GM12875 (cell line): ENCODE results near the gene ADGRL3.

Experiments used
- H3K4me3 ChIP-seq: one replicate; pipeline ENCODE4 v1.5.1; 2011; ENCODE audit warnings: low read depth, low read length, control low read depth
- CTCF ChIP-seq: IDR thresholded peaks from 2 replicates; pipeline ENCODE4 v1.5.1; 2011; ENCODE audit warnings: low read depth, mild to moderate bottlenecking, control low read depth, inconsistent platforms, low read length, moderate library complexity, borderline replicate concordance; ENCODE audit not compliant: insufficient read depth

Gene ADGRL3

GRCh38 chr4:61889117-61889516 is 689.0 kb downstream of the ADGRL3 start:
- no peak for TF ChIP-seq CTCF
- H3K4me3 ChIP-seq = no peak overlapping the region

DNA sequence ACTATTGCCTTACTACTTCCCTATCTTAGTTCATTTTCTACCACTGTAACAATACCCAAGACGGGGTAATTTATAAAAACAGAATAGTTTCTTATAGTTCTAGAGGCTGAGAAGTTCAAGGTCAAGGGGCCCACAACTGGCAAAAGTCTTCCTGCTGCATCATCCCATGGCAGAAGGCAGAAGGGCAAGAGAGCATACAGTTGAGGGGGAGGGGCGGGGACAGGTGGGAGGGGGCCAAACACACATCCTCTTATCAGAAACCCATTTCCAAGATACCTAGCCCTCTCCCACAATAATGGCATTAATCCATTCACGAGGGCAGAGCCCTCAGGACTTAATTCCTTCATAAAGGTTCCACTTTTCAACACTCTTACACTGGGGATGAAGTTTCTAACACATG is 690.2 kb downstream of the ADGRL3 start:
- no peak for TF ChIP-seq CTCF
- no peak overlapping the region for H3K4me3 ChIP-seq

- no peak for TF ChIP-seq CTCF
- no peak overlapping the region for H3K4me3 ChIP-seq
These were observed 691.8 kb downstream of the ADGRL3 start for GRCh38 chr4:61891953-61892352.

DNA sequence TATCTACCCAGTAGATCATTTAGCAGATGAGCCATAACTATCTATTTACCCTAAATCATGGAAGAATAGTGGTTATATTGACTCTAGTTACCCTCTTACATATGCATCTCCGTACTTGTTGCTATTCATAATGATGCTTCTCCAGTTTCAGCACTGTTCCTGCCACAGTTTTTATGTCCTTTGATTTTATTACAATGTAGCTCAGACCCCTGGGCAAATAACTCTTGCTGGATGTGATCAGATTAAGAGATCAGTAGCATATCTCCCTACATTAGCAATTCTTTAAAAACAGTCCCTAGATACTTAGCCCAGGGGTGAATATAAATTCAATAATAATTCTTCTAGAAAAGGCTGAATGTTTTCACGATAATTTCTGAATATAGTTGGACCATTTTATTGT is 696.5 kb downstream of the ADGRL3 start:
- no peak for TF ChIP-seq CTCF
- no peak overlapping the region for H3K4me3 ChIP-seq

DNA sequence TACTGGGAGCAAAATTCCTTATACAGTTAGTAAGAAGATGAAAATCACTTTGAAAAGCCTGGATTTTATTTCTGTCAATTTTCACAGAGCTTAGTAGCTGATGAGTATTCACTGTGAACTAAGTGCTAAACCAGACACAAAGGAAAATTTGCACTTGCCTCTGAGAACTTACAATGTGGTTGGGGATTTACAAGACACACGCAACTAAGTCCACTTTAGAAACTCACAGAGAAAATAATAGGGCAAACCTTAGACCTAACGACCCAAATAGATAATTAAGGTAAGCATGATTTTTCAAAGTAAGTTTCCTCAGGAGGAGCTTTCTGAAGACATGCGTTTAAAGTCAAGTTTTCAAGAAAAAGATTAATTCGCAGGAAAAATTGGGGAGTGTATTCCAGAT is 708.9 kb downstream of the ADGRL3 start:
- H3K4me3 ChIP-seq = no peak overlapping the region
- no peak for TF ChIP-seq CTCF

DNA sequence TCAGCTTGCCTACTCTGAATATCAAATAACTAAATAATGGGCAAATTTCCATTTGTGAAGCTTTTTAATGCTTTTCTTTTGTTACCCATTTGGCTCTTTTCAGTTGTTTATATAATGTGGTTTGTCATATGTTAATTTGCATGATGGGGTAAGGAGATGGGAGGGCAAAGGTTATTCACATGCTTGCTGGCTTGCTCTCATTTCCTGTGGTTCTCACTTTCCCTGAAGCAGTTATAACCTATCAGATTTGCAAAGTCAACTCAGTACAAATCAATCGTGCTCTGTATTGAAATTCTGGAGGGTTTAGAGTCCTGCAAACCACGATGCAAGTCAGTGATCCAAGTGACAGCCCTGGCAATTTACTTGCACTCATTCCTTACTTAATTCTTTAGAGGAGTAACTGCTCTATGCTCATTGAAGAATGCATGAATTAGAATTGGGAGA is 711.2 kb downstream of the ADGRL3 start:
- no peak for TF ChIP-seq CTCF
- no peak overlapping the region for H3K4me3 ChIP-seq

GRCh38 chr4:61913619-61914018 is 713.5 kb downstream of the ADGRL3 start:
- TF ChIP-seq CTCF = no peak
- no peak overlapping the region for H3K4me3 ChIP-seq
